Measurements from ENCODE around the gene EEPD1. TPM values are rescaled to one million over a fixed set of nuclear protein-coding genes. Genes with fewer than 3 reads are reported as not detected.

EEPD1 gene
- total and polyA plus RNA-seq, 4 donors, result 2.3 to 12.3 (median 7.1) TPM

- TF ChIP-seq, protein P1, sequence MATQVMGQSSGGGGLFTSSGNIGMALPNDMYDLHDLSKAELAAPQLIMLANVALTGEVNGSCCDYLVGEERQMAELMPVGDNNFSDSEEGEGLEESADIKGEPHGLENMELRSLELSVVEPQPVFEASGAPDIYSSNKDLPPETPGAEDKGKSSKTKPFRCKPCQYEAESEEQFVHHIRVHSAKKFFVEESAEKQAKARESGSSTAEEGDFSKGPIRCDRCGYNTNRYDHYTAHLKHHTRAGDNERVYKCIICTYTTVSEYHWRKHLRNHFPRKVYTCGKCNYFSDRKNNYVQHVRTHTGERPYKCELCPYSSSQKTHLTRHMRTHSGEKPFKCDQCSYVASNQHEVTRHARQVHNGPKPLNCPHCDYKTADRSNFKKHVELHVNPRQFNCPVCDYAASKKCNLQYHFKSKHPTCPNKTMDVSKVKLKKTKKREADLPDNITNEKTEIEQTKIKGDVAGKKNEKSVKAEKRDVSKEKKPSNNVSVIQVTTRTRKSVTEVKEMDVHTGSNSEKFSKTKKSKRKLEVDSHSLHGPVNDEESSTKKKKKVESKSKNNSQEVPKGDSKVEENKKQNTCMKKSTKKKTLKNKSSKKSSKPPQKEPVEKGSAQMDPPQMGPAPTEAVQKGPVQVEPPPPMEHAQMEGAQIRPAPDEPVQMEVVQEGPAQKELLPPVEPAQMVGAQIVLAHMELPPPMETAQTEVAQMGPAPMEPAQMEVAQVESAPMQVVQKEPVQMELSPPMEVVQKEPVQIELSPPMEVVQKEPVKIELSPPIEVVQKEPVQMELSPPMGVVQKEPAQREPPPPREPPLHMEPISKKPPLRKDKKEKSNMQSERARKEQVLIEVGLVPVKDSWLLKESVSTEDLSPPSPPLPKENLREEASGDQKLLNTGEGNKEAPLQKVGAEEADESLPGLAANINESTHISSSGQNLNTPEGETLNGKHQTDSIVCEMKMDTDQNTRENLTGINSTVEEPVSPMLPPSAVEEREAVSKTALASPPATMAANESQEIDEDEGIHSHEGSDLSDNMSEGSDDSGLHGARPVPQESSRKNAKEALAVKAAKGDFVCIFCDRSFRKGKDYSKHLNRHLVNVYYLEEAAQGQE (IDR thresholded peaks at IDR 0.05), result no peak
- TF ChIP-seq HNF4G (IDR thresholded peaks at IDR 0.05) (no peak), RXRA (IDR thresholded peaks at IDR 0.05) (no peak), CTCF (IDR thresholded peaks at IDR 0.05; ENCODE audit: low read depth, low read length, missing input control) (no peak), SP1 (IDR thresholded peaks at IDR 0.05) (no peak), MAX (IDR thresholded peaks at IDR 0.05) (no peak), FOXA2 (IDR thresholded peaks at IDR 0.05) (no peak), RAD21 (IDR thresholded peaks at IDR 0.05) (no peak), FOXA1 (IDR thresholded peaks at IDR 0.05) (no peak)
- TF ChIP-seq, protein P2, sequence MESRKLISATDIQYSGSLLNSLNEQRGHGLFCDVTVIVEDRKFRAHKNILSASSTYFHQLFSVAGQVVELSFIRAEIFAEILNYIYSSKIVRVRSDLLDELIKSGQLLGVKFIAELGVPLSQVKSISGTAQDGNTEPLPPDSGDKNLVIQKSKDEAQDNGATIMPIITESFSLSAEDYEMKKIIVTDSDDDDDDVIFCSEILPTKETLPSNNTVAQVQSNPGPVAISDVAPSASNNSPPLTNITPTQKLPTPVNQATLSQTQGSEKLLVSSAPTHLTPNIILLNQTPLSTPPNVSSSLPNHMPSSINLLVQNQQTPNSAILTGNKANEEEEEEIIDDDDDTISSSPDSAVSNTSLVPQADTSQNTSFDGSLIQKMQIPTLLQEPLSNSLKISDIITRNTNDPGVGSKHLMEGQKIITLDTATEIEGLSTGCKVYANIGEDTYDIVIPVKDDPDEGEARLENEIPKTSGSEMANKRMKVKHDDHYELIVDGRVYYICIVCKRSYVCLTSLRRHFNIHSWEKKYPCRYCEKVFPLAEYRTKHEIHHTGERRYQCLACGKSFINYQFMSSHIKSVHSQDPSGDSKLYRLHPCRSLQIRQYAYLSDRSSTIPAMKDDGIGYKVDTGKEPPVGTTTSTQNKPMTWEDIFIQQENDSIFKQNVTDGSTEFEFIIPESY (IDR thresholded peaks at IDR 0.05), result no peak
- H3K4me3 ChIP-seq (ENCODE audit: low read depth in 1 of 3, low read length in 3 of 3), result no peak overlapping the region
- no peak overlapping the region for H3K27ac ChIP-seq (ENCODE audit: low read depth in 1 of 2, low read length in 2 of 2)
- no peaks in the 10 kb centered on the region for H3K36me3 ChIP-seq (ENCODE audit: control insufficient read depth in 4 of 4, insufficient read depth in 3 of 4, low read depth in 1 of 4, low read length in 3 of 4)
- H3K9ac ChIP-seq (ENCODE audit: low read depth in 1 of 2, low read length in 2 of 2), result no peak overlapping the region
- DNase-seq (ENCODE audit: low spot score), result no peak
- no peaks in the 10 kb centered on the region for H3K27me3 ChIP-seq (ENCODE audit: control insufficient read depth in 4 of 4, insufficient read depth in 4 of 4, low read length in 3 of 4)
- WGBS, result 94% methylated on average over 6 of the region's 6 CpGs
- peaks cover 7 to 16% (median 11%) of the 10 kb centered on the region in 4 donors for H3K4me1 ChIP-seq (ENCODE audit: control insufficient read depth in 4 of 4, insufficient read depth in 4 of 4, low read length in 3 of 4)
- H3K9me3 ChIP-seq (ENCODE audit: control insufficient read depth in 4 of 4, low read length in 3 of 4), result no peaks in the 10 kb centered on the region
Measured at GRCh38 chr7:36109013-36109627, 43.9 kb upstream of the EEPD1 start.

GRCh38 chr7:36110584-36110983 lies 42.5 kb upstream of the EEPD1 start:
- TF ChIP-seq, protein P1 (IDR thresholded peaks at IDR 0.05), result no peak
- TF ChIP-seq HNF4A (conservative IDR thresholded peaks at IDR 0.05) (no peak), HNF4G (IDR thresholded peaks at IDR 0.05) (no peak), RAD21 (IDR thresholded peaks at IDR 0.05) (no peak), JUND (IDR thresholded peaks at IDR 0.05) (no peak), FOXA1 (IDR thresholded peaks at IDR 0.05) (no peak), TAF1 (conservative IDR thresholded peaks at IDR 0.05) (no peak), GABPA (IDR thresholded peaks at IDR 0.05 in 1 of 2, conservative IDR thresholded peaks at IDR 0.05 in 1 of 2) (no peak), YY1 (IDR thresholded peaks at IDR 0.05) (no peak)
- TF ChIP-seq, protein P3, sequence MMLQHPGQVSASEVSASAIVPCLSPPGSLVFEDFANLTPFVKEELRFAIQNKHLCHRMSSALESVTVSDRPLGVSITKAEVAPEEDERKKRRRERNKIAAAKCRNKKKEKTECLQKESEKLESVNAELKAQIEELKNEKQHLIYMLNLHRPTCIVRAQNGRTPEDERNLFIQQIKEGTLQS (IDR thresholded peaks at IDR 0.05), result no peak
- TF ChIP-seq, protein P2 (IDR thresholded peaks at IDR 0.05), result no peak
- Histone ChIP-seq H3K27ac (ENCODE audit: low read depth in 1 of 2, low read length in 2 of 2) (no peak overlapping the region), H3K36me3 (ENCODE audit: control insufficient read depth in 4 of 4, insufficient read depth in 3 of 4, low read depth in 1 of 4, low read length in 3 of 4) (no peaks in the 10 kb centered on the region), H3K4me3 (ENCODE audit: low read depth in 1 of 3, low read length in 3 of 3) (no peak overlapping the region), H3K4me1 (ENCODE audit: control insufficient read depth in 4 of 4, insufficient read depth in 4 of 4, low read length in 3 of 4) (peaks cover 7 to 16% (median 11%) of the 10 kb centered on the region in 4 donors), H3K9ac (ENCODE audit: low read depth in 1 of 2, low read length in 2 of 2) (no peak overlapping the region), H3K9me3 (ENCODE audit: control insufficient read depth in 4 of 4, low read length in 3 of 4) (no peaks in the 10 kb centered on the region), H3K27me3 (ENCODE audit: control insufficient read depth in 4 of 4, insufficient read depth in 4 of 4, low read length in 3 of 4) (no peaks in the 10 kb centered on the region)
- WGBS, result 55% methylated on average over 3 of the region's 3 CpGs
- no peak for DNase-seq (ENCODE audit: low spot score)

Data from liver (tissue), 9 donors.